ENCODE measurements around the gene TYW1B.
"Not testable (repeated sequence)": the region's sequence is repeated elsewhere in the genome, so short reads cannot be mapped to it uniquely, and the experiment has no call there.

DNA sequence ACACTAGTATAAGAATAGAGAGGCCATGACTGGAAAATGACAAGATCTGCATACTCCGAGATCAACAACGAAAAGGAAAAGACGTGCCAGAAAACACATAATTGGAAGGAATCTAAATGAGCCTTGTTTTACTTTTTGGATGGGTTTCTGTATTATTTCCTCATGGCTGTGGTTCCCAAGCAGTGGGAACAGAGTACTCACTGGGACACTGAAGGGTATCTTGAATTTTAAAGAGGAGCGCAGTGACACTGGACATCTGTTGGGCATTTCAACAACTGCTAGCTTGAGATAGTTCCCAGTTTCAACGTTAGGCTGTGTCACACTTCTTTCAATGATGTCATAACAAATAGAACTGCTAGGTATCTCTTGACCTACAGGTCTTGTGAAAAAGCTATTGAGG lies 218.2 kb downstream of the TYW1B start:
- TF ChIP-seq, protein P1, sequence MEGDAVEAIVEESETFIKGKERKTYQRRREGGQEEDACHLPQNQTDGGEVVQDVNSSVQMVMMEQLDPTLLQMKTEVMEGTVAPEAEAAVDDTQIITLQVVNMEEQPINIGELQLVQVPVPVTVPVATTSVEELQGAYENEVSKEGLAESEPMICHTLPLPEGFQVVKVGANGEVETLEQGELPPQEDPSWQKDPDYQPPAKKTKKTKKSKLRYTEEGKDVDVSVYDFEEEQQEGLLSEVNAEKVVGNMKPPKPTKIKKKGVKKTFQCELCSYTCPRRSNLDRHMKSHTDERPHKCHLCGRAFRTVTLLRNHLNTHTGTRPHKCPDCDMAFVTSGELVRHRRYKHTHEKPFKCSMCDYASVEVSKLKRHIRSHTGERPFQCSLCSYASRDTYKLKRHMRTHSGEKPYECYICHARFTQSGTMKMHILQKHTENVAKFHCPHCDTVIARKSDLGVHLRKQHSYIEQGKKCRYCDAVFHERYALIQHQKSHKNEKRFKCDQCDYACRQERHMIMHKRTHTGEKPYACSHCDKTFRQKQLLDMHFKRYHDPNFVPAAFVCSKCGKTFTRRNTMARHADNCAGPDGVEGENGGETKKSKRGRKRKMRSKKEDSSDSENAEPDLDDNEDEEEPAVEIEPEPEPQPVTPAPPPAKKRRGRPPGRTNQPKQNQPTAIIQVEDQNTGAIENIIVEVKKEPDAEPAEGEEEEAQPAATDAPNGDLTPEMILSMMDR (IDR thresholded peaks at IDR 0.05), result not testable (repeated sequence)
- not testable (repeated sequence) for TF ChIP-seq POLR2A, EP300, POLR2AphosphoS5 (IDR thresholded peaks at IDR 0.05)
